NCI-H1694 (cell line): ENCODE measurements around the gene GPR62.

ENCODE experiments used
- DNase-seq: peaks from one replicate; lab custom pipeline; 2025; lab: John Stamatoyannopoulos, UW

The GPR62 gene

DNA sequence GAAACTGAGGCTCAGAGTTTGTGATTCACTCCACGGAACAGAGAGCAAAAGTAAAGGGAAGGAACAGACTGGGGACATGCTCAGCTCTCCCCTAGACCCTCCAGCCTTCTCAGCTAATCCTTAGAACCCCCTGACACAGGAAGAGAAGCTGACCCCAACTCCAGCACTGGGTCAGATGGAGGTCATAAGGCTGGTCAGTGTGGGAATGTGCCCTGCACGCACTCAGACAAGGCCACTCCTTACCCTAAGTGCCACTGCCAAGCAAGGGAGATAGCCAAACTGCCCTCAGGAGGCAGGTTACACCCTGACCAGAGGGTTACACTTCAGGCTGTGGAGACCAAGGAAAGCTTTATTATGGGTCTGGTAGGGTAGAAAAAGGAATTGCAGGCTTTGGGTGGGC, 39.3 kb downstream of the GPR62 start:
- DNase-seq, result no peak

DNA sequence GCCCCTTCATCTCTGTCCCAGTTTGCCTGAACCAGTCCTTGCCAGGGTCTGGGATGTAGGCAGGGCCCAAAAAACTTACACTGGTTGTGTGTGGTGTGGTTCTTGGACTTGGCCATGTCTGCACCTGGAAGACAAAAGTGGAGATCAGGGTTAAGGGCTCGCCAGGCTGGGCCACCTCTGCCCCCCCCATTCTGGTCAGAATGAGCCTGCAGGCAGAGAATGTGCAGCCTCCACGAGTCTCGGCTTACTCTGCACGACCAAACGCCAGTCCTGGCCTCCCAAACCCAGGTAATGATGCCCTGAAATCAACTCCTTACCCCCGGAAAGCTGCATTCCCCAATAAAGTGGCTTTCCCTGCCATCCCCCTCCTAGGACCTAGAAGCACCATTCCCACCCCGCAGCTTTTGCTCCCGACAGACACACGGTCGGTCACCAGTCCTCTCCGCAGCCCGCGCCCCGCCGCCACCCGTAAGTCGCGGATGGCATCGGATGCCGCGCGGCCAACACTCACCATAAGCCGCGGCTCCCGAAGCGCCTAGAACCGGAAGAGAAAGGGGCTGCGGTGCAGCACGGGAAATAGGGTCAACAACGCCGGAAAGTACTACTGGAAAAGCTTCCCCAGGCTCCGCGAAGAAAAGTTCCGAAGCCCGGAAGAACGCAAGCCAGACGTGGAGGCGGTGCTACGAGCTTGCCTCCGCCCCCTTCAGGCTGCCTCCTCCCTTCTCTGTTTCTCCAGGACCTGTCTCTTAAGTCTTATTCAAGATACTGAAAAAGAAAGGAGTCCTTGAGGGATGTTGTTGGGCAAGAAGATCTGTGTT, 40.4 kb downstream of the GPR62 start, which contains the start of gene RPL29:
TSS of gene RPL29 (minus strand) at position 550 of the 818 bp plus-strand sequence. CDS start at position 116, 434 bp downstream.
- peak; percentile 67 for DNase-seq

DNA sequence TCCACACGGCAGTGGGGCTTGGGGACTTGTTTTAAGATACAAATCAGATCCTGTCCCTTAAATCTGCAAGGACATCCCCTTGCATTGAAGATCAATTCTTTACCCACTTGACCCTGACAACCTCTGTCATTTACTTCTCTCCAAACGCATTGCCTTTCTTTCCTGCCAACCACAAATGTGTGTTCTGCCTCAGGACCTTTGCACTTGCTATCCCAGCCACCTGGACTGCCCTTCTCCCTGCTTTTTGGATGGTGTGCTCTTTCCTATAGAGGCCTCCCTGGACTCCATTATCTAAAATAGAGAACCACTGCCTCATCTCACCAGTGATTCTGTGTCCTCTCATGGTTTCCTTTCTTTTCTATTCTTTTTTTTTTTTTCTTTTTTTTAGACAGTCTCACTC, 42.0 kb downstream of the GPR62 start:
- no peak for DNase-seq

DNA sequence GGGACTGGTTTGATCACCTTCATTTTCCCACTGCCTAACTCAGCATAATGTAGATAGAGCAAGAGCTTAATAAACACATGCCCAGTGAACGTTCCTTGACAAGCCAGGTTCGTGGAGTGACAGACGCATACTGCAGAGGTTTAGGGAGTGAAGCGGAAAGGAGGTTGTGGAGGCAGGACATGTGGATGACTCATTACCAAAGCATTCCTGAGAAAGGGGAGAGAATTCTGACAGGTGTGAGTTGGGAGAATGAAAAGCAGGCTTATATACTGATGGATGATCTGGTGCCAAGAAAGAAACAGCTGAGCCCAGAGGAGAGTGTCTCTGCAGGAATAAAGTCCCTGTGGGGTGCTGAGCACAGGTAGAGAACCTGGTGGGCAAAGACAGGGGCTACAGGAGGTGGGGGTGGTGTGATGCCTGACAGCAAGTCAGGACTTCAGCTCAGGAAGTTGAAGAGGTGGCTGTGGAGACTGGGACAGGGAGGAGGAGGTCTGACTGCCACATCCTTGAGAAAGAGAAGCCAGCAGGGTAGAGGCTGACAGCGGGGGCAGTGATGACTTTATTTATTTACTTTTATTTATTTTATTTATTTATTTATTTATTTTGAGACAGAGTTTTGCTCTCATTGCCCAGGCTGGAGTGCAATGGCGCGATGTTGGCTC, 42.9 kb downstream of the GPR62 start:
- no peak for DNase-seq

DNA sequence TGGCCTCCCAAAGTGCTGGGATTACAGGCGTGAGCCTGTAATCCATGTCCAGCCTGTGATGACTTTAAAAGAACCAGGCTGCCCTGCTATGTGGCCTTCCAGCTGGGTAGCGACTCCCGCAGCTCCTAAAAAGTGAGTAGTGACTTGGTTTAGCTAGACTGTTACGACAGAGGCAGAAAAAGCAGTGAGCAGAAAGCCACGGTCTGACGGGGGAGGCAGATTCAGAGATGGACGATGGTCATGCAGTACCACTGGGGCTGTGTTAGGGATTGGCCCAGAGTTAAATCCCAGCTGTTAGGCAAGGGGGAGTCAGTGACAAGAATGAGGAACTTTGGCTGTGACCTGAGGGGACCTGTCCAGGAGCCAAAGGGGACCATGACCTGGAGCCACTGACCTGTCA, 43.6 kb downstream of the GPR62 start:
- DNase-seq, result no peak

DNA sequence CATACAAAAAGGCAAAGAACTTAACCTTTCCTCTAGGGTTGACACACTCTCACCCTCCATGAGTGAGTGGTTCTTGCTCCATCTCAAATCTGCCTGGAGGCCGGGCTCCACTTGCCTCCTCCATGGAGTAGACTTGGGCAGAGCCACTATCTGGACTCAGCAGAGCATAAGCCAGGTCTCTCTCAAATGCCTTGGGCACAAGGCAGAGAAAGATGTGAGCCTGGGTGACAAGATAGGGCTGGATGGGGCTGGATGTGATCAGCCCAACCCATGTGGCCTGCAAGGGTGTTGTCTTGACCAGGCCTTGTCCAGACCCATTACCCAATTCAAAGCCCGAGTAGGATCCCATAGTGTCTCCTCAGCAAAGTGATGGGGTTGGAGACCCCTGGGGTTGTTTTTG, 44.7 kb downstream of the GPR62 start:
- DNase-seq, result no peak

DNA sequence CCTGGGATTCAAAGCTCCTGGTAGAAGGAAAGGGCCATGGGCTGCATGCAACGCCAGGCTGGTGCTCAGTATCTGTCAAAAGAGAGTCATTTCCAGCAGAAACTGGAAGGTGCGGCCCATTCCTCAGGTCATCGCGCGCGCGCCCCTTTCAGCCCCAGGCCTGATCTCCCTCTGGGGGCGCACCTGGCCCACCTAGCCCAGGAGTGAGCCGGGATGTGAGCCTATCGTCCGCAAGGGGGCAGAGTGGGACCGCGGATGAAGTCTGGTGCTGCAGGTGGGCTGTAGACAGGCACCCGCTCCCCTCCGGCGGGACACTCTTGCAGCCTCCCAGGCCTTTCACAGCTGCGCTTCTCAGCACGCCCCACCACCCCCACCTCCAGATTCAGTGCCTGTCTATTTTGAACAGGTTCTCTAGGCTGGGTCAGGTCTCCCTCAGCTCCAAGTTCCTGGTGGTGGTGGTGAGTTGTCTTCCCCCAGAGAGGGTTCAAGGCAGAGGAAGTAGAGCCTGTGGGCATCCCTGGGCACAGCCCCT, 46.3 kb downstream of the GPR62 start:
- DNase-seq, result peak; percentile 17

DNA sequence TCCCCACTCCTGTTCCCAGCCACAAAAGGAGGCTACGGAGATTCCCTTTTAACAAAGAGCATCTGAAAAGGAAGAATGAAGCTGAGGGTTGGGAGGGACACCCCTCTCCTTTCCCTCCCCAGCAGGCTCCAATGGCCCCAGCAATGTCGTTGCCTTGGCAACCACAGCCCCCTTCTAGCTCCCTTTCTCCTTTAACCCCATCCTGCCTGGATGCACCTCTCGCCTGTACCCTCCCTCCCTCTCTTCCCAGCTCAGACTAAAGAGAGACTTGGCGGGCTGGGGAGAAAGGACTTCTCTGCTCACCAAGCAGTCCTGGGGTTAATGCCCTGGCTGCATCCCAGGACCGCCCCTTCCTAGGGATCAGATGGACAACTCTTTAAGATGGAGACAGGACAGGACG, 47.6 kb downstream of the GPR62 start:
- DNase-seq, result no peak

DNA sequence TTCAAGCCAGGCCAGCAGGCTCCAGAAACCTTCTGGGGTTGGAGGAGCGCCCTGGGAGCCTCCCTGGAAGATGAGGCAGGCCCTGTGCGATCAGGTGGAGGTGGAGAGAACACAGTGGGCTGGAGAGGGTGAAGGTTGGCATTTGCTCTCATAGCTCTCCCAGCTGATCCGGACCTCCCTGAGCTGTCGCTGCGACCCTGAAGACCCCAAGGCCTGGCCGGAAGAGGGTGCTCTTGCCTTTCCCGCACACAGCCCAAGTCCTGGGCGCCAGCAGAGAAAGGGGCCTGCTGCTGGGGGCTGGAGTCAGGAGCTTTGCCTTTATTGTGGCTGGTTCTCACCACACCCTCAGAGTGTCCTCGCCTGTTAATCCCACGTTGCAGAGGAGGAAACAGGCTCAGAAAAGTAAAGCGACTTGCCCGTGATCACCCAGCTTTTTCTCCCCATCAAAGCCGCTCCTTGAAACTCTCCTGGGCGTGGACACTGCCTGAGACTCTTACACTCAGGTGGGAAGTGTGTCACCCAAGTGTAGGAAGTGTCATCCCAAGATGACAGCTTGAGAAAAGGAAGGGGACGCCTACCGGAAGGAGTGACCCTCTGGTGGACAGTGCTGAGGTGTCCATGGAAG, 49.1 kb downstream of the GPR62 start:
- DNase-seq, result peak; percentile 16

DNA sequence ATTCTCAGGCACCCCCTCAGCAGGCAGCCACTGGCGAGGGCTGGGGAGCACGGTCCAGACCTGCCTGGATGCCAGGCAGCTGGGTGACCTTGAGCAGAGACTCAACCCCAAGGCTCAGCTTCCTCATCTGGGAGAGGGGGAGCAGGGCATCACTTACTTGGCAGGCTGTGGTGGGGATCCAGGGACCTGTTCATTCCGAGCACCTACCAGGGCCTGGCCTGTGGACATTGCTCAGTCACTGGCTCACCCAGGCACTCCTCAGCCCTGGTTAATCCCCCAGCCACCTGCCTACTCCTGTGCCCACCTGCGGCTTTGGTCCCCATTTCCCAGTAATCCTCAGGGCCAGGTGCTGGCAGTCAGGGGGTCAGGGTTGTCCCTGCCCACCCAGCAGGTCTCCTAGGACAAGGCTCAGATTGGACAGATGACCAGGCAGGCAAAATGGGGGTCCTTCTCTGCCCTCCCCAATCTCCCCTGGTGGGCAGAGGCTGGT, 49.8 kb downstream of the GPR62 start:
- DNase-seq, result no peak

DNA sequence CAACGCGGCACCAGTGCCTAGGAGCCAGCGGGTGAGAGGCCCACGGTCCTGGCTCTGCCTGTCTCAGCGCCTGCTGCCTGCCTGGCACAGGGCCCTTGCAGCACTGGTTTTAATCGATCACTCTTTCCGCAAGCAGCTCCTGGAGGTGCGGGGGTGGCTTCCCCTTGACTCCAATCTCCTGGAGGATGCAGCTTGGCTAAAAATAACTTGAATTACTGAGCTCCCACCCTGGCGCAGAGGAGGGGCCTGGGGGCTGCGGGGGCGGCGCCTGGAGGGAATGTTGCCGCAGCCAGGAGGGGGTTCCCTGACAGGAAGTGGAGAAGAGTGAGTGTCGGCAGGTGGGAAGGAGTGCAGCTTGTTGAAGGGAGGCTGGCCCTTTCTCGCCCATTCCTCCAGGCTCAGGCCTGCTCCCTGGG, 50.4 kb downstream of the GPR62 start:
- DNase-seq, result no peak

DNA sequence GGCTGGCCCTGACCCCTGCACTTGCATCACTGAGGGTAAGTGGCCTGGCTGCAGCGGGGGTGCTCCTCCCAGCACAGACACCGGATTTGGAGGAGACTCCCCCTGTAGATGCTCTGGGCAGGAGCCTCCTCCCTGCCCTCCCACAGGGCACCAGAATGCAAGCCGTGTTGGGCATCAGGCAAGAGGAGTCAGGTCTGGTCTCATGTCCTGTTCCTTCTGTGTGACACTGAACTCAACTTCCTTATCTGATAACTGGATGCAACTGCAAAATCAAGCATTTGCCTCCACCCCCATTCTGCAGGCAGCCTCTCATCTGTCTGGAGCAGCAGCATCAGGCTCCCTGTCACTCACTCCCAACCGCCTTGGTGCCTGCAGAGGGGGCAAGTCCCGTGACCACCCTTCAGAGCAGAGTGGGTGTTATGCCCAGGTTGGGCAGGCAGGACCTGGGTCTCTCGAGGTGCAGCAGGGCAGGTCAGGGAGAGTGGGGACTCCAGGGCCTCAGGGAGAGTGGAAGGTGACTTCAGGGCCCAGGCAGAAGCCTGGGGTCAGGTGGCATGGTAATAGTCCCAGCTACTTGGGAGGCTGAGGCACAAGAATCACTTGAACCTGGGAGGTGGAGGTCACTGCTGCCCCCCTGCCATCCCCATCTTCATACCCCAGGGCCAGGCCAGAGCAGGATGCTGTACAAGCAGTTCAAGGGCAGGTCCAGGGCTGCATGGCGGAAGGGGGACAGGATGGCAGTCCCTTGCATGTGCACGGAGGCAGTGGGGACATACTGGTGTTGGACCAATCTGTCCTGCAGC, 51.0 kb downstream of the GPR62 start:
- no peak for DNase-seq

DNA sequence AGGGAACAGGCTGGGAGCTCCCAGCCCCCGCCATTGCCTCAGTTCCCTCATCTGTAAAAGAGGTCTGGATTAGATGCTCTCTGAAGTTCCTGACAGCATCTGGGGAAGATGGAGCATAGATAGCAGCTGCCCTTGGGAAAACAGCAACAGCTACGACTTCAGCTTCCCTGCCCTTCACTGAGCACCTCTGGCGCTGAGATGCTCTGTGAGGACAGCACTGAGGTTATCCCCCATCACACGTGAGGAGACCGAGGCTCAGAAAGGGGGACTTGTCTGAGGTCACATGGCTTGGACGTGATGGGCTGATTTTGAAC, 51.6 kb downstream of the GPR62 start:
- no peak for DNase-seq
